IPS-20b (cell line): ENCODE measurements around the gene DCK.

ENCODE experiments used
- H3K27ac ChIP-seq: one replicate; pipeline ENCODE4 v1.5.1; 2013; ENCODE audit warnings: low read length
- H3K27me3 ChIP-seq: 2 replicates; pipeline ENCODE4 v1.6.1; 2013; ENCODE audit warnings: mild to moderate bottlenecking, low read length, inconsistent platforms; ENCODE audit not compliant: insufficient read depth
- H3K36me3 ChIP-seq: 2 replicates; pipeline ENCODE4 v1.6.1; 2013; ENCODE audit warnings: low read depth, mild to moderate bottlenecking, inconsistent platforms, low read length, moderate library complexity; ENCODE audit not compliant: insufficient read depth
- H3K4me1 ChIP-seq: 2 replicates; pipeline ENCODE4 v1.6.1; 2013; ENCODE audit warnings: mild to moderate bottlenecking, control low read depth, inconsistent platforms, low read length, moderate library complexity; ENCODE audit not compliant: insufficient read depth
- H3K4me3 ChIP-seq: 2 replicates; pipeline ENCODE4 v1.5.1; 2013; ENCODE audit warnings: mild to moderate bottlenecking, low read length, inconsistent platforms
- H3K9ac ChIP-seq: 2 replicates; pipeline ENCODE4 v1.6.1; 2013; ENCODE audit warnings: low read depth, mild to moderate bottlenecking, inconsistent platforms, low read length, moderate library complexity
- H3K9me3 ChIP-seq: 2 replicates; pipeline ENCODE4 v1.6.1; 2013; ENCODE audit warnings: mild to moderate bottlenecking, low read depth, low read length, inconsistent platforms; ENCODE audit not compliant: insufficient read depth

DCK gene

GRCh38 chr4:71065991-71066510, 72.6 kb downstream of the DCK start:
- Histone ChIP-seq H3K4me3 (no peak overlapping the region), H3K9me3 (no peaks in the 10 kb centered on the region), H3K27me3 (no peaks in the 10 kb centered on the region), H3K9ac (no peak overlapping the region), H3K4me1 (no peaks in the 10 kb centered on the region), H3K36me3 (no peaks in the 10 kb centered on the region), H3K27ac (no peak overlapping the region)

GRCh38 chr4:71066737-71067716, 73.6 kb downstream of the DCK start:
- H3K27ac ChIP-seq, result no peak overlapping the region
- H3K4me1 ChIP-seq, result no peaks in the 10 kb centered on the region
- no peak overlapping the region for H3K4me3 ChIP-seq
- H3K9ac ChIP-seq, result no peak overlapping the region
- no peaks in the 10 kb centered on the region for H3K27me3 ChIP-seq
- H3K9me3 ChIP-seq, result no peaks in the 10 kb centered on the region
- no peaks in the 10 kb centered on the region for H3K36me3 ChIP-seq

- no peak overlapping the region for H3K27ac ChIP-seq
- H3K4me1 ChIP-seq, result no peaks in the 10 kb centered on the region
- no peaks in the 10 kb centered on the region for H3K9me3 ChIP-seq
- H3K9ac ChIP-seq, result no peak overlapping the region
- no peaks in the 10 kb centered on the region for H3K36me3 ChIP-seq
- no peaks in the 10 kb centered on the region for H3K27me3 ChIP-seq
- H3K4me3 ChIP-seq, result no peak overlapping the region
These were observed 75.6 kb downstream of the DCK start for GRCh38 chr4:71069063-71069462.

- Histone ChIP-seq H3K9me3 (no peaks in the 10 kb centered on the region), H3K27me3 (no peaks in the 10 kb centered on the region), H3K36me3 (no peaks in the 10 kb centered on the region), H3K9ac (no peak overlapping the region), H3K27ac (no peak overlapping the region), H3K4me3 (no peak overlapping the region), H3K4me1 (no peaks in the 10 kb centered on the region)
These were observed 76.6 kb downstream of the DCK start for GRCh38 chr4:71070015-71070414.

- Histone ChIP-seq H3K4me1 (no peaks in the 10 kb centered on the region), H3K27ac (no peak overlapping the region), H3K27me3 (no peaks in the 10 kb centered on the region), H3K4me3 (no peak overlapping the region), H3K9me3 (no peaks in the 10 kb centered on the region), H3K9ac (0 out of 2 replicates have a peak overlapping the region, but pooled peaks have one; percentile 4), H3K36me3 (no peaks in the 10 kb centered on the region)
These were observed 81.2 kb downstream of the DCK start for GRCh38 chr4:71074452-71075299.
